Activated B cell treated with CpG ODN at 0.5 μM for 24 hours (primary cell): ENCODE data around the gene WDR35. TPM values are rescaled to one million over a fixed set of nuclear protein-coding genes. Genes with fewer than 3 reads are reported as not detected.

Source experiments
- ATAC-seq: fragments of 200-7000 bp; cut with Tn5 transposase; one replicate; pipeline ENCODE4 v1.10.0; 2021; ENCODE audit warnings: low read depth, mild to moderate bottlenecking, moderate library complexity
- CTCF ChIA-PET: fragments of 350-600 bp; sonication (Branson Sonifier 250); formaldehyde crosslinking; loops from one replicate; lab custom pipeline; 2021; ENCODE audit warnings: antibody characterized with exemption; lab: Charles Lee
- POLR2A ChIA-PET: fragments of 350-600 bp; sonication (Branson Sonifier 250); formaldehyde crosslinking; loops from one replicate; lab custom pipeline; 2021; ENCODE audit warnings: antibody characterized with exemption; lab: Charles Lee
- DNase-seq: peaks from one replicate; pipeline ENCODE4 v3.0.0; 2022
- H3K27ac Mint-ChIP-seq: one replicate; pipeline ENCODE4 v1.8.0; 2020; ENCODE audit warnings: mixed read lengths
- H3K27me3 Mint-ChIP-seq: one replicate; pipeline ENCODE4 v1.8.0; 2021; ENCODE audit warnings: mixed read lengths
- H3K36me3 Mint-ChIP-seq: one replicate; pipeline ENCODE4 v1.8.0; 2021; ENCODE audit warnings: low read depth, mixed read lengths
- H3K4me1 Mint-ChIP-seq: one replicate; pipeline ENCODE4 v1.8.0; 2021; ENCODE audit warnings: mixed read lengths
- H3K4me3 Mint-ChIP-seq: one replicate; pipeline ENCODE4 v1.8.0; 2020; ENCODE audit warnings: mild to moderate bottlenecking, mixed read lengths
- H3K9me3 Mint-ChIP-seq: one replicate; pipeline ENCODE4 v1.8.0; 2020; ENCODE audit warnings: mixed read lengths
- intact Hi-C: fragments of 100-400 bp; cut with micrococcal nuclease; formaldehyde crosslinking; loops from one replicate; pipeline ENCODE4 v1.15.1; 2024
- total RNA-seq: library from RNA; stranded (reverse); gene quantifications from 2 replicates; pipeline ENCODE4 v1.2.3, GENCODE V29; 2022
- TF ChIP-seq, protein P1 (sequence below): fragments of 200-600 bp; IDR thresholded peaks from one replicate; pipeline ENCODE4 v1.8.0; 2022; ENCODE audit warnings: antibody characterized with exemption, mild to moderate bottlenecking

WDR35 gene
- total RNA-seq, 1 donor from 2014 or later: 8.2 TPM

GRCh38 chr2:20005067-20005627, 15.2 kb upstream of the WDR35 start:
- no peak overlapping the region for H3K4me3 Mint-ChIP-seq
- DNase-seq: no peak

GRCh38 chr2:20001361-20001863, 11.5 kb upstream of the WDR35 start:
- ChIA-PET CTCF (no interaction called here), POLR2A (no interaction called here)
- intact Hi-C loops: no loop called here
- no peaks in the 10 kb centered on the region for H3K36me3 Mint-ChIP-seq
- H3K9me3 Mint-ChIP-seq: no peaks in the 10 kb centered on the region
- peaks cover 15% of the 10 kb centered on the region for H3K27me3 Mint-ChIP-seq
- DNase-seq: no peak
- ATAC-seq: no peak
- no peaks in the 10 kb centered on the region for H3K4me1 Mint-ChIP-seq
- TF ChIP-seq, protein P1, sequence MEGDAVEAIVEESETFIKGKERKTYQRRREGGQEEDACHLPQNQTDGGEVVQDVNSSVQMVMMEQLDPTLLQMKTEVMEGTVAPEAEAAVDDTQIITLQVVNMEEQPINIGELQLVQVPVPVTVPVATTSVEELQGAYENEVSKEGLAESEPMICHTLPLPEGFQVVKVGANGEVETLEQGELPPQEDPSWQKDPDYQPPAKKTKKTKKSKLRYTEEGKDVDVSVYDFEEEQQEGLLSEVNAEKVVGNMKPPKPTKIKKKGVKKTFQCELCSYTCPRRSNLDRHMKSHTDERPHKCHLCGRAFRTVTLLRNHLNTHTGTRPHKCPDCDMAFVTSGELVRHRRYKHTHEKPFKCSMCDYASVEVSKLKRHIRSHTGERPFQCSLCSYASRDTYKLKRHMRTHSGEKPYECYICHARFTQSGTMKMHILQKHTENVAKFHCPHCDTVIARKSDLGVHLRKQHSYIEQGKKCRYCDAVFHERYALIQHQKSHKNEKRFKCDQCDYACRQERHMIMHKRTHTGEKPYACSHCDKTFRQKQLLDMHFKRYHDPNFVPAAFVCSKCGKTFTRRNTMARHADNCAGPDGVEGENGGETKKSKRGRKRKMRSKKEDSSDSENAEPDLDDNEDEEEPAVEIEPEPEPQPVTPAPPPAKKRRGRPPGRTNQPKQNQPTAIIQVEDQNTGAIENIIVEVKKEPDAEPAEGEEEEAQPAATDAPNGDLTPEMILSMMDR: no peak
- no peak overlapping the region for H3K27ac Mint-ChIP-seq
- H3K4me3 Mint-ChIP-seq: no peak overlapping the region

More at GRCh38 chr2:20005067-20005627, 15.2 kb upstream of the WDR35 start:
- no peaks in the 10 kb centered on the region for H3K4me1 Mint-ChIP-seq
- intact Hi-C loops: no loop called here
- peaks cover 18% of the 10 kb centered on the region for H3K27me3 Mint-ChIP-seq
- H3K36me3 Mint-ChIP-seq: no peaks in the 10 kb centered on the region
- no peaks in the 10 kb centered on the region for H3K9me3 Mint-ChIP-seq
- no peak for ATAC-seq
- CTCF ChIA-PET: no interaction called here
- no peak overlapping the region for H3K27ac Mint-ChIP-seq
- POLR2A ChIA-PET: no interaction called here
- TF ChIP-seq, protein P1: no peak

DNA sequence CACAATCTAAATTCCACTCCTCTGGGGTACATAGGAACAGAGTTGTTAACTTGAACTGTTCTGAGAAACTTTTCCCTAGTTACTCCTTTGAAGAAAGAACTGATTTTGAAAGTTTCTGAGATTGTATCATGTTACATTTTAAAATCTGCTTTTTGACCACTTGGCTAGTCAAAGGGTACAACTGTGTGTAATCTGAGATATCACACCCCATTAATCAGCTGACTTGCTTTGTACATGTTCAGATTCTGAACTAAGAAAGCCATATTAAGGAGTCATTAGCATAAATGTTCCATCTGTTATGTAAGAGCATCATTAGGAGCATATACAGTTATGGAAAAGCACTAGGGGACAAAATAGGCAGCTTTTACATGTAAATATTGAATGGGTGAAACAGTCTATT, 3.8 kb upstream of the WDR35 start:
- H3K36me3 Mint-ChIP-seq: peaks cover 2% of the 10 kb centered on the region
- no peaks in the 10 kb centered on the region for H3K9me3 Mint-ChIP-seq
- TF ChIP-seq, protein P1: no peak
- ChIA-PET POLR2A (no interaction called here), CTCF (interaction anchor here (1.1 kb wide), 1 partner anchor 38 kb away, joined by 3 read pairs; no protein-coding TSS in a partner anchor)
- H3K27me3 Mint-ChIP-seq: peaks cover 25% of the 10 kb centered on the region
- intact Hi-C loops: loop anchor here (5.0 kb wide), 3 partner anchors 359 to 829 kb away; partner anchors contain the start of genes LDAH and PUM2
- DNase-seq: no peak
- H3K27ac Mint-ChIP-seq: no peak overlapping the region
- H3K4me1 Mint-ChIP-seq: peaks cover 19% of the 10 kb centered on the region
- H3K4me3 Mint-ChIP-seq: no peak overlapping the region
- no peak for ATAC-seq

DNA sequence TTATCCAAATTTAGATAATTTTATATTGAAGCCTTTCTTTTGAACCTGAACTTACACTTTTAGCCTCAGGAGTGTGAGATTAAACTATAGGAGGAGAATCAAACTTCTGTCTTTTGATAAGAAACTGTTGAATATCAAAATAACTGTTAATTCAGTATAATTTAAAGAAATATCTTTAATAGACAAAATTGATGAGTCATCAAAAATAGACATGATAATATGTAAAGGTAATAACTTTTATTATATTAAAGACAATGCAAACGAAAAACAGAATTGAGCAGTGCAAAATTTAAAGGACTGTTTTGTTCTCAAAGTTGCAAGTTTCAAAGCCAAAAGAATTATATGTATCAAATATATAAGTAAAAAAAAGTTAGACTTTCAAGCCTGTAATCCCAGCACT, 2.0 kb upstream of the WDR35 start:
- ATAC-seq: no peak
- TF ChIP-seq, protein P1: no peak
- POLR2A ChIA-PET: no interaction called here
- no peak for DNase-seq
- H3K4me3 Mint-ChIP-seq: no peak overlapping the region
- intact Hi-C loops: loop anchor here (2.0 to 5.0 kb wide), 5 partner anchors 21 to 1431 kb away; partner anchors contain the start of genes LDAH, MATN3, PUM2 and RDH14
- H3K4me1 Mint-ChIP-seq: peaks cover 31% of the 10 kb centered on the region
- H3K9me3 Mint-ChIP-seq: no peaks in the 10 kb centered on the region
- H3K27ac Mint-ChIP-seq: no peak overlapping the region
- CTCF ChIA-PET: no interaction called here
- H3K36me3 Mint-ChIP-seq: peaks cover 3% of the 10 kb centered on the region
- H3K27me3 Mint-ChIP-seq: peaks cover 20% of the 10 kb centered on the region

GRCh38 chr2:19990416-19990728, 467 bp upstream of the WDR35 start:
- H3K27ac Mint-ChIP-seq: peak overlapping the region; percentile 85
- ATAC-seq: no peak
- POLR2A ChIA-PET: interaction anchor here (0.5 to 2.0 kb wide), 4 partner anchors 61 to 324 kb away, joined by 3 to 20 read pairs (median 3); partner anchors contain the start of genes LAPTM4A and TTC32
- H3K27me3 Mint-ChIP-seq: peaks cover 18% of the 10 kb centered on the region
- H3K36me3 Mint-ChIP-seq: peaks cover 9% of the 10 kb centered on the region
- TF ChIP-seq, protein P1: no peak
- no peak for DNase-seq
- intact Hi-C loops: loop anchor here (1.0 to 5.0 kb wide), 7 partner anchors 22 to 1430 kb away; partner anchors contain the start of genes LDAH, MATN3, PUM2 and RDH14
- peaks cover 31% of the 10 kb centered on the region for H3K4me1 Mint-ChIP-seq
- CTCF ChIA-PET: no interaction called here
- H3K4me3 Mint-ChIP-seq: peak overlapping the region; percentile 91
- H3K9me3 Mint-ChIP-seq: no peaks in the 10 kb centered on the region
